NCI-H2227 (cell line): Measurements from ENCODE around the gene GRIK4.

Experiments used
- DNase-seq: peaks from one replicate; lab custom pipeline; 2025; ENCODE audit not compliant: unreplicated experiment; lab: John Stamatoyannopoulos, UW

GRIK4 gene

DNA sequence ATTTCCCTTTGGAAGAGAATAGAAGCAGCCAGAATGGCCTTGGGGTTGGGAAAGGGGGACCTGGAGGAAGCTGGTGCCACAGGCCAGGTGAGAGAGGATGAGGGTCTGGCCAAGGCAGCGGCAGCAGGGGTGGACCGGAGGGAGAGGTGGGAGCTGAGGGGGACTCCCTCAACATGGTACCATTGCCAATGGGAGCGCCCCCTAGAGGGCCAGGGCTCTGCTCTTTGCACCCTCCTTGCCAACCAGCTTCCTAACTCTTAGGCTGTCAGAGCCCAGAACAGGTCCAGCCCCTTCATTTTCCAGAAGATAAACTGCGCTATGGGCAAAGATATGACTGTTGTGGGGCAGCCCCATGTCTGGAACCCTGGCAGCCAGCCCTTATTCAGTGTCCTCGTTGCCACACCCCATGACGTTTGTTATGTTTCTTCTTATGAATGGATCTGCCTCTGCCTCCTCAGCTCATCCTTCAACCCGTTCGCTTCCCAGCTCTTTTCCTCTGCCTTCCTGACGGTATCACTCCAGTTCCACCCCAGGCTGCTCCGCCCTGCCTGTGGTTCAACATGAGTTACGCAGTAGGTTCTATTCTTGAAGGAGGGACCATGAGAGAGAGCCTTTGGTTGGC lies 185.2 kb downstream of the GRIK4 start:
- no peak for DNase-seq

DNA sequence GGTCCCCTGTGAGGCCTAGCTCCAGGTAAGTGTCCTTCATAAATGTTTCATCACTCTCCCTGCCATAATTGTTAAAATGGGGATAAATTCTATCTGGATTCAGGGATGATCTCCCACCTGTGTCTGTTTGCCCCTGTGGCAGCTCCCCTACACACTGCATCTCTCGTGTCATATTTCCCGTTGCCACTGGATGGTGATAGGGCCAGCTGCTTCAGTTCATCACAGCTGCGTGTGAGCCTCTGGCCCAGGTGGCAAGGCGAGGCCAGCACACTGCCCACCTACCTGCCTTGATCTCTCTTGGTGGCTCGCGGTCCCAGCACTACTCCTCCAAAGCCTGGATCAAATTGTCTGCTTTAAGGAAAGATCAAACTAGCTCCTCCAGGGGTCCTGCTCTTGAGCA lies 187.4 kb downstream of the GRIK4 start:
- no peak for DNase-seq

DNA sequence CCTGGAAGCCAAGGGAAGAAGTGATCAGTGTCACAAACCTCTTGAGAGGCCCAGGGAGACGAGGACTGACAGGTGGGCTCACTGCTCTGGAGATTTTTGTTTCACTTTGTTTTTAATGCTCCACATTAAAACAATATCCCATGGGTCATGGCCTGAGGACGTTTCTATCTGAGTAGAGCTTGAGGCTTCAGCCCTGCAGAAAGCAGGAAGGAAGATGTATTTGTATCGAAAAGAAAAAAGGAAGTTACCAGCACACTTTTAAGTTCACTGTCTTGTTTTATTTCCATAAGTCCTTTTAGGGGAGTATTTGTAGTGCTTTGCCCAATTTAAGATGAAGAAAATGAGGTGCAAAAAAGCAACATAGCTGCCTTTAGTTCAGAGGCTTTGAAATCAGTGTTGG lies 191.1 kb downstream of the GRIK4 start:
- DNase-seq: no peak

DNA sequence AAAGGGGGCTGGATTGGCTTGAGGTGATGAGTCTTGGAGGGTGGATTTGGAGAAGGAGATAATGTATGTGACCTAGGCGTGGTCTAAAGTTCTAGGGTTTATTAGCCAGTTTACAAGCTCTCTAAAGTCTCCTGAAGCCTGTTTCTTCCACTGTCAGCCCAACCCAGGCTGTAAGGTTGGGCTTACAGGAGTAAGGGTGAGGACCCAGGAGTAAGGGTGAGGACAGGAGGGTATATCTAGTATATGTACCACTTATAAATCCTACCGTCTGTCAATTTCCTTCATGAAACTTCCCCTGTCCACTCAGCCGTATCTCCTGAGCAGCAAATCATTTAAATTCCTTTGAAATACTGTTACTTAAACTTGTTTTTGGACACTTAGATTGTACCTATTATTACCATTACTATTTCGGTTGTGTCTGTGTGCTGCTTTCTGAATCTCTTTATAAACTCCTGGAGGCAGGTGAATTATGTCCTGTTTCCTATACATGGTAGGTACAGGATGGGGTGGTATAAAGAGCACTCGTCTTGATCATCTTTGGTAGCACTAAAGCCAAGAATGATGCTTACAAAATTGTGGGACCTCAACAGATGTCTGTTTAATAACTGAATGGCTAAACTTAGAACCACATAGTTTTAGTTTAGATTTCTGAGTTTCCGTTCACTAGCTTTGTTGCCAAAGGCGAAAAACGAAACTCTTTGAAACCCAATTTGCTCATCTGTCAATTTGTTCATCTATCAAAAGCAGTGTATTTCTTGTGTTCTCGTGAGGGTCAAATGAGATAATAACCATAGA lies 192.0 kb downstream of the GRIK4 start:
- DNase-seq: no peak

DNA sequence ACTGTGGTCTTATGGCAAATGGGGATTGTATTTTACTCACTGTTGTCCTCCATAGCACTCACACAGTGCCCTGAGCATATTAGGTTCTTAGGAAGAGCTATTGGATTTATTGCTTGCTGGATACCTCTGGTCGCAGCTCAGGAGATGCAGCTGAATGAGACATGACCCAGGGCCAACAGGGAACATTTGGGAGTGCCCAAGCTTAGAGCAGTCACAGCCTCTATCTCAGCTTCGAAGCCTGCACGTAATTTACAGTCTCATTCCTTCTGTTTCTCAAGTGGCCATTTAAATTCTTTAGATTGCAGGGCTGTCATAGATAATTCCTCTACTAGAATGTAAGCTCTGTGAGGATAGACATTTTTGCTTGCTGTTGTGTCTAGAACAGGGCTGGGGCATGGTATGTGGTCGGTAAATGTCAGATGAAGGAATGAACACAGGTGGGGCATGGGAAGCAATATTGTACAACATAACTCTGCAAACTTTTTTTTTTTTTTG lies 192.8 kb downstream of the GRIK4 start:
- DNase-seq: no peak

DNA sequence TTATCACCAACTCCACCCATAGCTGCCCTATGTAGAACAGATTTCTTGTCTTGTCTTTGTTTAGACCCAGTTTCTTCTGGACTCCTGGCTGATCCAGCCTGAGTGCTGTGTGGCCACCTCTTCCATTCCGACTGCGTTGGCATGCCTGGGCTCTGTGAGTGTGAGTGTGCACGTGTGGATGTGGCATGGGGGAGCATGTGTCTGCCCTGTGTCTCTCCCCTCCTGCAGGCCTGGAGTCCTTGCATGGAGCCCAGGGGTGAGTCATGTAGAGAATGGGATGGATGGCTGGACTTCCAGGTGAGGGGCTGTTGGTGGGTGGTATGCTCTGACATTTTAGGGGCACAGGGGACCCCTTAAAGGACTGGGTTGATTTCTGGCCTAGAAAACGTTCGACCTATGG lies 194.7 kb downstream of the GRIK4 start:
- DNase-seq: no peak

DNA sequence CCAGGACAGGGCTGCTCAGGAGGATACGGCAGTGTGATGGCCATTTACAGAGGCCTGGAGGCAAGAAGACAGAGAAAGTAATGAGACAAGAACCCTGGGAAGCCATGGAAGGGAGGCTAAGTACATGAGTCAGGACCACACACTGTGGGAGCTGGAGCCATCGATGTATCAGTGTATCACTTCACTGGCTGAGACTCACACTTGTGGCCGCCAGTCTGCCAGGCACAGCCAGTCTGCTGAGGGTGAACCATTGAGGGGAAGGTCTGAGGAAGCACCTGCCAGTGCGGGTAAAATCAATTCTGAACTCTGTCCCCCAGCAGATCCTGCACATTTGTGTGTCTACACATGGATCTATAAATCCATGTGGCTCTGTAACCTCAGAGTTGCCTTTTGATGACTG lies 195.6 kb downstream of the GRIK4 start:
- no peak for DNase-seq

DNA sequence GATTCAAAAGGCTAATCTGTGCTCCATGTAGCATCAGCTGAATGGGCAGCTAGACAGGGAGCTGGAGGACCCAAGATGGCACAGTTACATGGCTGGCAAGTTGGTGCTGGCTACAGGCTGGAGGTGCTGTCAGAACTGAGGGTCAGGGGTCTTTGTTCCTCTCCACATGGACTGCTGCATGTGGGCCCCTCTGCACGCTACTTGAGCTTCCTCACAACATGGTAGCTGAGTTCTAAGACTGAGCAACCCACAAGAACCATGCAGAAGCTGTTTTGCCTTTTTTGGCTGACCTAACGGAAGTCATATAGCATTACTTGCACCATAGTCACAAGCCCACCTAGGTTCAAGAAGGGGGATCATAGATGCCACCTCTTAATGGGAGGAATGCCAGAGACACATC lies 196.1 kb downstream of the GRIK4 start:
- no peak for DNase-seq

DNA sequence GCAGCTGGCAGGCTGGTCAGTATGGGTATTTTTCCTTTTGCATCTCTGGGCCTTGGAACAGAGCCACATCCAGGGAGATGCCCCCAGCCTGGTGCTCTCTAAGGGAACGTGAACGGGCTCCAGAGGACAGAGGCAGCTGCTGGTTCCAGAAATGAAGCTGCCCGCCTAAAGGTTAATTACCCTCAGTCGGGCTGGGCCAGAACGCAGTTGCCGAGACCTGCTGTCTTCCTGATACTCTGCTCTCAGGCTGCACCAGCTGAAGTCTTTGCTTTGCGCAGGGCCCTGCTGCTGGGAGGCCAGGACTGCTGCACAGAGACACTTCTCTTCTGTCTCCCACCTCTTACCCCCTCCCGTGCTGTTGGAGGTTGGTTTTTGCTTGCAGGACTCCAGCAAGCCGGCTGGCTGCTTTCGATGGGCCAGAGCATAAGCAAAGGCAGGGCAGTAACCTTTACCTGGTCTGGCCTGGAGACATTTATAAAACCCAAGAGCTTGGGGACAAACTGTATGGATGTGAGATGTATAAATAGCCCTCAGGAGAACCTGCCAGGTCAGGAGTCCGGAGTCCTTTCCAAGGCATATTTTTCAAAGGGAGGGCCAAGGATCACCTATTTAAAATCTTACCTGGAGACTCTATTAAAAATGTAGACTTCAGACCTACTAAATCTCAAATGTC lies 197.1 kb downstream of the GRIK4 start:
- DNase-seq: peak; percentile 4

DNA sequence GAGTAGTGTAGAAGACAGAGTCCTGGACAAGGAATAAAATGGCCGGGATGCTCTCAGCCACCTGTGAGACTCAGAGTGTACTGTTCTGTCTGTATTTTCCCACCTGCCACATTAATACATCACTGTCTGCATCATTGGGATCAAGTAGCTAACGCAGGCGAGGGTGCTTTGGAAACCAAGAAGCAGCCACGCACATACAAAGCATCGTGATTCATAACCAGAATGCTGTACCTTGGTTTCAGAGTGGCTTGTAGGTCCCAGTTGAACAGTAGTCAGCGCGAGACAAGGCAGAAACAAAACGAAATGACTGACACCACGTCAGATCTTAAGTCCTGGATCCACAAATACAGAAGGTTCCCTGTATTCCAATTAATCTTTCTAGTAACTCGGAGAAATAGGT lies 198.3 kb downstream of the GRIK4 start:
- no peak for DNase-seq

DNA sequence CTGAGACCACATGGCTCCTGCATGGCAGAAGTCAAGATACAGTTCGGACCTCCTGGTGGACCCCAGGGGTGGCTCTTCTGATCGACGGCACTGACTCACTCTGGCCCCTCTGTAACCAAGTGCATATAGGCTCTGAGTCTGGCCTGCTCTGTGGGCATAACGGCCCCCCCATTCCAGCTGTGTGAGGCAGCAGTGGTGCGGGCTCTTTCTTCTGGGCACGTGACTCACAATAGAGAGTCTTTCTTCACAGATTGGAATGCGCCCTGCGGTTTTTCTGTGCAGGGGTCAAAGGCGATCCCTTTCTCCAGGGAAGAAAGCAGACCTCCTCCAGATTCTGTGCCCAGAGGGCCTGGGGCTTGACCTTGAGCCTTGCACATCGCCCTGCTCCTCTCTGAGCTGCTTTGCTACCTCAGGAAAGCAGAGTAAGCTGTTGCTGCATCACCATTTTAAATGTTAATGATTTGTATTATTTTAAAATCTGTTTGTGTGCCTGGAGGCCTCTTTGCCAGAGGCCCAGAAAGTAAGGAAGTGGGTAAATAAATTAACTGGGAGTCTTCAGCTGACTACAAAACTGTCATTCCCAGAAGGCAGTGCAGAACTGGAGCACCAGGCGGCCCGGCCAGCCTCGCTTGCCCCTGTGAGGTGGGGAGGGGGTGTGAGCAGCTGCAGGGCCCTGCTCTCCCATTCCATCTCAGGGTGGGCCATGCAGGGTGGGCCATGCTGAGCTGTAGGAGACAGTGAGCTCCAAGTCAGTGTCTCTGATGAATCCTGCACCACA lies 199.0 kb downstream of the GRIK4 start:
- DNase-seq: peak; percentile 38

DNA sequence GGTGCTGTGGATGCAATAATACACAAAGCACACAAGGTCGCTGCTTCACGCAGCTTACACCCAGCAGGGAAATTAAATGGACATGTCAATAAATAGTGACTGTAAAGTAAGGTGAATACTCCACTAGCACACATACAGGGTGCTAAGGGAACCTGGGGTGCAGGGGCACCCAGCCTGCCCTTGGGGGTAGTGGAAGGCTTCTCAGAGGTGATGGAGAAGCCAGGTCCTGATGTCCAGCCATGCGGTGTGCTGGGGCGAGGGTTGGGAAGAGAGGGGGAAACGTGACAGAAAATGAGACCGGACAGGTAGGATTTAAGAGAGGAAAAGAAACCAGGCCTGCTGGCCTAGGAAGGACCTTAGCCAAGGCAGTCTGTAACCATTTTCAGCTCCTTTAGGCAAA lies 200.5 kb downstream of the GRIK4 start:
- DNase-seq: no peak

DNA sequence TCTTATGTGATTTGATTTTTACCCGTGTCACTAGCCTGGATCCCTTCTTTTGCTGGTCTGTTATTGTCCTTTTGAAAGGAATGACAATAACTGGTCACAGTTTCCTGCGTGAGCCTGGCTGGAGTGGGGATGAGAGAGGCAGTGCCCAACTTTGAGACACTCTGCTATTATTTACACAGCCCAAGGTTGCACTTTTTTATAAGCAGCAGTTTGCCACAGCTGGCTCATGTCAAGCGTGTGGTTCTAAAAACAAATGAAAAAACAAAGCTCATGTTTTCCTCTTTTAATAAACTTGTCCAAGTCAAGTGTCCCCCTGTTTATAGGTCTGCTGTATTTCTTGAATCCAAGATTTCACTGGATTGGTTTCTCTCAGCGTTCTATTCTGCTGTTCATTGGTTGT lies 201.3 kb downstream of the GRIK4 start:
- DNase-seq: no peak

DNA sequence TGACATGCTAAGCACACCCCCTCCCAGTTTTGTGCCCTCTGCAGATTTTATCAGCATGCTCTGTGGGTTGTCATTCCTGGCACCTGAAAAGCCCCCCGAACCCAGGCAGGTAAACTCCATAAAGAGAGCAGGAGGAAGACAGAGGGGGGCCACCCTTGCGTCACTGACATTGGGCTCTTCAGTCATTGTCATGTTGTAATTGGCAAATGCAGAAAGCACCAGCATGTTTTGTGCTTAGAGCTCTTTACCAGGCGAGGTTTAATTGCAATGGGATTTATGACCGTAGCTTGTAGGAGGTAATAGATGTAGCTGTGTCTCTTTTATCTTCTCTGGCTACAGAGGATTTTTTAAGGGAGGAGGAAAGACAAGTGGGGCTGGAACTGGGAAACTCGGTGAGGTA lies 201.7 kb downstream of the GRIK4 start:
- DNase-seq: no peak

DNA sequence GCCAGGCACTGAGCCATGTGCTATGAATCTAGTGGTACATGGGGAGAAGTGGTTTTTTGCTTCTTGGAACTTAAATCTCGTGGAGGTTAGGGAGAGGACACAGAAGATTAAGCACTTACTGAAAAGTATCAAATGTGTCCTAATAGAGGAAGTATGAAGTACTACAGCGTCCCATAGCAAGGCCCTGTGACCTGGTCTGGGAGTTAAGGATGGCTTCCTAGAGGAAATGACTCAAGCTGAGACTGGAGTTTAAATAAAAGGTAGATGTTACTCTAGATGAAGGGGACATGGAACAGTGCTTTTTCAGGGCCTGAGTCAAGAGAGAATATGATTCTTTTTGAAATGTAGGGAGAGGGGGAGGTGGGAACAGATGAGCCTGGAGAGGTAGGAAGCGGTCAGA lies 202.9 kb downstream of the GRIK4 start:
- no peak for DNase-seq

DNA sequence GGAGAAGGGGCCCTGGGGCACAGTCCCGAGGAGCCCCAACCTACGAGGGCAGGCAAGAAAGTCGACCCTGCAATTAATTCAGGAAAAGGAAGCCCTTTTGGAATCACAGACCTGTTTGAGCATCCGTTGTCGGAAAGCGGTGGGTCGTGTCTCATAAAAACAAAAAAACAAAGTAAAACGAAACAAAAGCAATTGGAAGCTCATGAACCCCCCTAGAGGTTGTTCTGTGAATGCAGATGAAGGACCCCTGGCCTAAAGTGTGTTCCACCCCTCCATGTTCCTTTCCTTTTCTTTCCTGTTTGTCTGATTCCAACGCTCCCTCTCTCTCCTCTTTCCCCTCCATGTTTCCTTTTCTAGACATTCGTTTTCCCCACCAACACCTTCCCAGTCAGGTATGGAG lies 203.7 kb downstream of the GRIK4 start:
- peak; percentile 2 for DNase-seq

DNA sequence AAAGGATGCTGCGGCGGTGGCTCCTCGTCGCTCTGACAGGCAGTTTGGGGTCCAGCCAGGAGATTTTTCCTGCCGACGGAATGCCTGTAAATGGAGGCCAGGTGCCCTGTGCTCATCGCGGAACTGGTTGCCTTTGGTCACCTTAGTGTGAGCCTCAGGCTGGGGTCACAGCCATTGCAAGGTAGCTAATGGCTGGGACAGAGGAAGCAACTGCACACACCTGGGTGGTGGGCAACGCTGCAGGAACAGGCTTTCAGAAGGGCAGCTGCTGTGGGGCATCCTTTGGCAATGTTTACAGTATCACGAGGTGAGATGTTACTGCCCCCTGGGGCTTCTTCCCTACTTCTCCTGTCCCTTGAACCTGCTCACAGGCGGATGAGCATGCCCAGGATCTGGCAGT lies 205.5 kb downstream of the GRIK4 start:
- DNase-seq: no peak

DNA sequence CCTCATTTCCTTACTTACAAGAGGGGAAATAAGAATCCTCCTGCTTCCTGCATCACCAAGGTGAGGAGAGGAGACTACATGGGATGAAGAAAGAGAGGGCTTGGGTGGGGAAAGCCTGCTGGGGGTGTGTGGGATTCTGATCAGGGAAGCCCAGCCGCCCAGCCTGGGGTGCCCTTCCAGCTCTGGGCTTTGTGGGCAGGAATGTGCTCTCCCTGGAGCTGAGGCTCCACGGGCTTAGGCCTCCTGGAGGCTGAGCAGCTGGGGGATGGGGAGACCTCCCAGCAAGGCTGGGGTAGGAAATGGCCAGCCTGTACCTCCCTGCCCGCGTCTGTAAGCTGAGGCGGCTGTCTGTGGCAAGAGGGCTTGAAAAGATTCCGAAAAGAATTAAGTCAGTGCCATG lies 206.1 kb downstream of the GRIK4 start:
- DNase-seq: no peak

DNA sequence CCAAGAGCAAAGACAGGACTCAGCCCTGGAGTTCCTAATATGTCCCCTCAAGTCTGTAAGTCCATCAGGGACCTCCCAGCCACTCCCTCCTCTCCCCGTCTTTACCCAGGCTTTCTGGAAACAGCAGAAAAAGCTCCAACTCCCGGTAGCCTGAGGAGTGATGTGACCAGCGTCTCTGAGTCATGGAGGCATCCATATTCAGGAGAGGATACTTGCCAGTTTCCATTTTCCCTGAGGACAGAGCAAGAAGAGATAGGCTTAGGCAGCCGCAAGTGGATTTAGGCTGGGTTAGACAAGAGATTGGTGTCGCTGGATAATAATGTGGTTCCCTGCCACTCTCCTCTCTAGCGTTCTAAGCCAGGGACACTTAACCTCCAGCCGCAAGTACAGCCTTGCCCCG lies 206.6 kb downstream of the GRIK4 start:
- DNase-seq: no peak

DNA sequence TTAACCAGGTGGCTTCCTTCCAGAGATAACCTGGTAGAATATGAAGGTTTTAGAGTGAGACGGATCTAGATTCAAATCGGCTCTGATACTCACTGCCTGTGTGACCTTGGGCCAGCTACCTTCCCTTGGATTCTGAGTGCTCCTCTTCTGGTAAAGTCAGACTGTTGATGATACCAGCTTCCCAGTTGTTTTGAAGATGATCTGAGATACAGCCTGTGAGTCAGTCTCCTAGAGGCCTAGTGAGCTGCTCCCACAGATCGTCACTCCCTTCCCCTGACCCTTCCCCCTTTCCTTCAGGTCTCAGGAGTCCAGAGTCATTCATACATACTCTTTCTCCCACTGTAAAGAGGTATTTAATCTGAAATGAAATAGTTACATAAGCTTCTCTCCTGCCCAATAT lies 207.8 kb downstream of the GRIK4 start:
- DNase-seq: no peak

DNA sequence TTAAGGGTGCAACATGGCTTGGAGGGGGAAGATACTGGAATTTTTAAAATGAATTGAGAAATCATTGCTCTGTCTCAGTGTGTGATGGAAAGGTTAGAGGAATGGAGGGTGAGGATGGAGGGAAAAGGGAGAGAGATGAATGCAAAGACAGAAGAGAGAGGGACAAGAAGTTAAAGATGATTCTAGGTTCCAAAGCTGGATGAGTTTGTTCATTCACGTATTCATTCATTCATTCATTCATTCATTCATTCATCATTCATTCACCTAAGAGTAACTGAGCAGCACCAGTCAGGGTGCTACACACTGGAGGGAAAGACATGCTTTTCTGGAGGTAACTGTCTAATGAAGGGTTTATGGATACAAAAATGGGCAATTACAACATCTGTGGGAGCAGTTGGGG lies 209.2 kb downstream of the GRIK4 start:
- no peak for DNase-seq
